ENCODE measurements around the gene ADAT3.

- TF ChIP-seq, protein P1, sequence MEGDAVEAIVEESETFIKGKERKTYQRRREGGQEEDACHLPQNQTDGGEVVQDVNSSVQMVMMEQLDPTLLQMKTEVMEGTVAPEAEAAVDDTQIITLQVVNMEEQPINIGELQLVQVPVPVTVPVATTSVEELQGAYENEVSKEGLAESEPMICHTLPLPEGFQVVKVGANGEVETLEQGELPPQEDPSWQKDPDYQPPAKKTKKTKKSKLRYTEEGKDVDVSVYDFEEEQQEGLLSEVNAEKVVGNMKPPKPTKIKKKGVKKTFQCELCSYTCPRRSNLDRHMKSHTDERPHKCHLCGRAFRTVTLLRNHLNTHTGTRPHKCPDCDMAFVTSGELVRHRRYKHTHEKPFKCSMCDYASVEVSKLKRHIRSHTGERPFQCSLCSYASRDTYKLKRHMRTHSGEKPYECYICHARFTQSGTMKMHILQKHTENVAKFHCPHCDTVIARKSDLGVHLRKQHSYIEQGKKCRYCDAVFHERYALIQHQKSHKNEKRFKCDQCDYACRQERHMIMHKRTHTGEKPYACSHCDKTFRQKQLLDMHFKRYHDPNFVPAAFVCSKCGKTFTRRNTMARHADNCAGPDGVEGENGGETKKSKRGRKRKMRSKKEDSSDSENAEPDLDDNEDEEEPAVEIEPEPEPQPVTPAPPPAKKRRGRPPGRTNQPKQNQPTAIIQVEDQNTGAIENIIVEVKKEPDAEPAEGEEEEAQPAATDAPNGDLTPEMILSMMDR (IDR thresholded peaks at IDR 0.05; ENCODE audit: low read depth, low read length, poor library complexity, severe bottlenecking): no peak
- TF ChIP-seq EZH2phosphoT487 (IDR thresholded peaks at IDR 0.05; ENCODE audit: borderline replicate concordance, low read length): no peak
These were observed 50.2 kb downstream of the ADAT3 start for GRCh38 chr19:1955171-1956121.
